Brain microvascular endothelial cell (primary cell): Measurements from ENCODE around the gene CDKN1A.

Source experiments
- DNase-seq: peaks from one replicate; pipeline ENCODE4 v3.0.0-alpha.2; 2020
- H3K27ac ChIP-seq: fragments of 250-450 bp; sonication (Bioruptor Pico); 2 replicates; pipeline ENCODE4 v1.5.1; 2020; ENCODE audit warnings: mild to moderate bottlenecking, moderate library complexity
- H3K27me3 ChIP-seq: fragments of 250-450 bp; sonication (Bioruptor Pico); replicated peaks from 2 replicates; pipeline ENCODE4 v1.5.1; 2020; ENCODE audit warnings: mild to moderate bottlenecking
- H3K36me3 ChIP-seq: fragments of 250-450 bp; sonication (Bioruptor Pico); replicated peaks from 2 replicates; pipeline ENCODE4 v1.5.1; 2020; ENCODE audit warnings: mild to moderate bottlenecking
- H3K4me3 ChIP-seq: 2 replicates; pipeline ENCODE4 v1.5.1; 2011; ENCODE audit warnings: low read depth, mild to moderate bottlenecking, control low read depth, low read length, moderate library complexity
- in situ Hi-C: cut with HindIII; loops from 2 replicates; pipeline ENCODE4 v1.10.0; 2017; ENCODE audit warnings: low sequenced_read_pairs, low pct_ligation_motif_present
- TF ChIP-seq, protein P1 (sequence below): IDR thresholded peaks from 2 replicates; pipeline ENCODE4 v1.5.1; 2011; ENCODE audit warnings: low read depth, mild to moderate bottlenecking, moderate library complexity, low read length, control low read depth, inconsistent platforms; ENCODE audit errors: missing control alignments

CDKN1A gene

DNA sequence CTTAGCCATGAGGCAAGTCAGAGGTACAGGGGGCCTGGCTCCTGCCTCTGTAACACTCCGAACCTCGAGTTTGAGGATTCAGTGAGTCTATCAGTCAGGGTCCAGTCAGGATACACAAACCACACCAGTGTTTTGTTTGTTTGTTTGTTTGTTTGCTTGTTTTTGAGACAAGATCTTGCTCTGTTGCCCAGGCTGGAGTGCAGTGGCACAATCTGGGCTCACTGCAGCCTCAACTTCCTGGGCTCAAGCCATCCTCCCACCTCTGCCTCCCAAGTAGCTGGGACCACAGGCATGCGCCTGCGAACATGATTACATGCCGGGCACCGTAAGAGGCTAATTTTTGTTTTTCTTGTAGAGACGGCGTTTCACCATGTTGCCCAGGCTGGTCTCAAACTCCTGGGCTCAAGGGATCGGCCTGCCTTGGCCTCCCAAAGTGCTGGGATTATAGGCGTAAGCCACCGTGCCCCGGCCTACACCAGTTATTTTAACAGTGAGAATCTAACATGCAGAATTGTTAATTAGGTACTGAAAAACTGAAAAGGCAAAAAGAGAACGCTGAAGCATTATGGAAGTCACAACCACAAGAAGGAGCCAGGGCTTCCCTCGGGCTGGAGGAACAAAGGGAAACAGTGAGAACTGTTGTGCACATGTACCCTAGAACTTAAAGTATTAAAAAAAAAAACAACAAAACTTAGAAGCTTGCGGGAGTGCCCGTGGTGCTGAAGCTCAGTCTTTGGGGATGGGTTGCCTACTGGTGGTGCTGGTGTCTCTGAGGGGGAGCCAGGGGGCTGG lies 44.0 kb upstream of the CDKN1A start:
- in situ Hi-C loops: no loop called here
- H3K4me3 ChIP-seq: no peak overlapping the region
- H3K27me3 ChIP-seq: no peaks in the 10 kb centered on the region
- TF ChIP-seq, protein P1, sequence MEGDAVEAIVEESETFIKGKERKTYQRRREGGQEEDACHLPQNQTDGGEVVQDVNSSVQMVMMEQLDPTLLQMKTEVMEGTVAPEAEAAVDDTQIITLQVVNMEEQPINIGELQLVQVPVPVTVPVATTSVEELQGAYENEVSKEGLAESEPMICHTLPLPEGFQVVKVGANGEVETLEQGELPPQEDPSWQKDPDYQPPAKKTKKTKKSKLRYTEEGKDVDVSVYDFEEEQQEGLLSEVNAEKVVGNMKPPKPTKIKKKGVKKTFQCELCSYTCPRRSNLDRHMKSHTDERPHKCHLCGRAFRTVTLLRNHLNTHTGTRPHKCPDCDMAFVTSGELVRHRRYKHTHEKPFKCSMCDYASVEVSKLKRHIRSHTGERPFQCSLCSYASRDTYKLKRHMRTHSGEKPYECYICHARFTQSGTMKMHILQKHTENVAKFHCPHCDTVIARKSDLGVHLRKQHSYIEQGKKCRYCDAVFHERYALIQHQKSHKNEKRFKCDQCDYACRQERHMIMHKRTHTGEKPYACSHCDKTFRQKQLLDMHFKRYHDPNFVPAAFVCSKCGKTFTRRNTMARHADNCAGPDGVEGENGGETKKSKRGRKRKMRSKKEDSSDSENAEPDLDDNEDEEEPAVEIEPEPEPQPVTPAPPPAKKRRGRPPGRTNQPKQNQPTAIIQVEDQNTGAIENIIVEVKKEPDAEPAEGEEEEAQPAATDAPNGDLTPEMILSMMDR: no peak
- H3K27ac ChIP-seq: no peak overlapping the region
- DNase-seq: no peak
- no peaks in the 10 kb centered on the region for H3K36me3 ChIP-seq

DNA sequence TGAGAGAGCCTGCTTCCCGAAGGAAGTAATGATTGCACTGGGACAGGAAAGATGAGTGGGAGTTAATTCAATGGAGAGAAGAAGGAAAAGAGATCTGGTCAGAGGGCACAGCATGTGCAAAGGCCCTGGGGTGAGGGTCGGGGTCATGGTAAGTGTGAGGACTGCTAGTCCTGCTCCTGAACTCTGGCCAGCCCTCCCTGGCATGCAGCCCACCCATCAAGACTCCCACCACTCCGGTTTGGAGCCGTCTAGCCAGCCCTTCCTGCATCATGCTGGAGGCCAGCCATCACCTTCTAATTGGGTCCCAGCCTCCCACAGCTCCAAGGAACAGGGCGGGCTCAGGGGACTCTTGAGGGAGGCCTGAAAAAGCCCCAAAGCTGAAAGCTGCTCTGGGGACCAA lies 42.2 kb upstream of the CDKN1A start:
- TF ChIP-seq, protein P1: no peak
- H3K27me3 ChIP-seq: no peaks in the 10 kb centered on the region
- in situ Hi-C loops: no loop called here
- no peak overlapping the region for H3K27ac ChIP-seq
- DNase-seq: no peak
- H3K4me3 ChIP-seq: no peak overlapping the region
- H3K36me3 ChIP-seq: no peaks in the 10 kb centered on the region

DNA sequence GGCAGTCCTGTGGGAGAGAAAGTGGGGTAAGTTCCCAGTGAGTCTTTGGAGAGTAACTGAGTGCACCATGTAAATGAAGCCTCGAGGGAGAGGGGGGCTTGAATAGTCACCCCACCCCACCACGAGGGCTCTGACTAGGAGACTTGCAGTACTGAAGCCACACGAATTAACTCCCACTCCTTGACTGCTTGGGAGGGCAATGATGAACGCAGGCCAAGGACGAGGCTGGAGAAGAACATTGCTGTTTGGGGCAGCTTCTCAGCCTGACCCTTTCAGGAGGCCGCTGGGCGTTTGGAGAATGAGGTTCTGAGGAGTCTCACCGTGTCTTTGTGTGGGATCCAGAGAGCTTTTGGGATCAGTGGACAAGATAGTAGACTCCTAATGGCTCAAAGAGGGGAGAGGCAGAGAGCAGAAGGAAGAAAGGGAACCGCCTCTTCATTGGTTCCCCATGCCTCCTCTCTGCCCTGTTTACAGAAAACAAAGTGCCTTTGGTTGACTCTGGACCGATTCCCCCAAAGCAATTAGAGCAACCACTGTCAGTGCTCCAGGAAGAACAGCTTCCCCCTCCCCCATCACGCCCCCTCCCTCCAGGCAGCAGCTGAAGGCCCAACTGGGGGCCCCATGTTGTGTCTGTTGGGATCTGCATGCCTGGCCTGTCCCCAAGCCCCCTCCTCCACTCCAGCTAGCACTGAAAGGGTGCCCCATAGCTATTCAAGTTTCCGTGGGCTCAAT lies 41.7 kb upstream of the CDKN1A start:
- Histone ChIP-seq H3K36me3 (no peaks in the 10 kb centered on the region), H3K27me3 (no peaks in the 10 kb centered on the region), H3K4me3 (no peak overlapping the region), H3K27ac (no peak overlapping the region)
- DNase-seq: no peak
- in situ Hi-C loops: no loop called here
- TF ChIP-seq, protein P1: no peak

DNA sequence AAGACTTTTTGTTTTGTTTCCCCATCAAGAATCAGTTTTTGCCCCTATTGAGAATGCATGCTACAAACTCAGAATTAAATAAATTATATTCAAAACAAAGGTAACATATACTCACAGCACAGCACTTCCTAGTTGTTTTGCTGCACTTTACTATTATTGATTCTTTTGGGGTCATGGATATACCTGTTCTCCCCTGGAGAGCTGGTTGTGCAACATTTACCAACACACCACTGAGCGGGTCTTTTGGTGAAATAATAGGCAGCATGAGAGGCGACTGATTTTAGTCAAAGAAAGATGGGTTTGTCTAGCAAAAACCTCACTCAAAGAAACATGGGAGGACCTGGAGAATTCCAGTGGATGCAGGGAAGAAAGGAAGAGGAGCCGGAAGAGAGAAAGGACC lies 39.9 kb upstream of the CDKN1A start:
- H3K27me3 ChIP-seq: no peaks in the 10 kb centered on the region
- H3K36me3 ChIP-seq: no peaks in the 10 kb centered on the region
- no peak overlapping the region for H3K4me3 ChIP-seq
- in situ Hi-C loops: no loop called here
- no peak for DNase-seq
- TF ChIP-seq, protein P1: no peak
- no peak overlapping the region for H3K27ac ChIP-seq

DNA sequence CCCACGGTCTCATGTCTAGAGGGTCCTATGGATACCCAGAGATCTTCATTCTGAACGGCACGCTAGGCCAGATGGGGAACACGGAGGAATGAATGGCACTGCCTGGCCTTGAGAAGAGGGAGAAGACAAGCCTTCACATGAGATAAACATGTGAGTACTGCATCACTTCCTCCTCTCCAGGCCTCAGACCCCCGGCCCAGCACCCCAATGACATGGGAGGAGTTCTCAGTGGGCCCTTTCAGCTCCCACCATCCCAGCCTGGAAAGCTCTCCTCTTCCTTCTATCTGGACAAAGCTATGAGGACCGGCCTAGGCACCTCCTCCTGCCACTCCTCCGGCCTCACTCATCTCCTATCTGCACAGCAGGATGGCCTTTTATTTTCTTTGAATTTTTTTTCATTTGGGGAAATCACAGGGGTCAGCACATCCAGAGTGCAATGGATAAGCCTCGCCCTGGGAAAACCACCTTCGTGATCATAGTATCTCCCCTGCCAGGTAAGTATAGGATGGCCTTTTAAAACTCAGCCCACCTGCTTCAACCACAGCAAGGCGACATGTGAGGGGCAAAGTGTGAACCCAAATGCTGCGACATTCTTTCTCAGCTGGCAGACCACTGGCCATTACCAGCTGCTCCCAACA lies 39.2 kb upstream of the CDKN1A start:
- no peak for DNase-seq
- Histone ChIP-seq H3K27ac (no peak overlapping the region), H3K27me3 (no peaks in the 10 kb centered on the region), H3K4me3 (no peak overlapping the region), H3K36me3 (no peaks in the 10 kb centered on the region)
- in situ Hi-C loops: no loop called here
- TF ChIP-seq, protein P1: no peak
